H1 (cell line): ENCODE measurements around the gene TRIM7. TPM values are rescaled to one million over a fixed set of nuclear protein-coding genes. Genes with fewer than 3 reads are reported as not detected.
A peak's percentile ranks its signal among the peaks of the same experiment; 100 is the strongest.

Source experiments
- CTCF ChIA-PET: fragments of 300-600 bp; sonication (Branson Sonifier 250); formaldehyde crosslinking; loops from one replicate; lab custom pipeline; 2021; ENCODE audit not compliant: partially characterized antibody; lab: Charles Lee
- POLR2A ChIA-PET: fragments of 300-600 bp; sonication (Branson Sonifier 250); formaldehyde crosslinking; loops from one replicate; lab custom pipeline; 2021; ENCODE audit warnings: inconsistent platforms; ENCODE audit not compliant: partially characterized antibody; lab: Charles Lee
- DNase-seq, 2 experiments: peaks; one replicate each; pipeline versions ENCODE4 v3.0.0 to v3.0.0-alpha.2; 2010 to 2022; ENCODE audit warnings: low spot score in 2 of 2, low read depth in 1 of 2, mixed read lengths in 1 of 2
- FAIRE-seq: peaks from 2 replicates; lab custom pipeline; 2011; peaks lifted over from hg19 to GRCh38; lab: Jason Lieb, UNC
- H2AFZ ChIP-seq: 2 replicates; pipeline ENCODE4 v1.8.1; 2012; ENCODE audit warnings: low read length, inconsistent platforms
- H2AK5ac ChIP-seq: 2 replicates; pipeline ENCODE4 v1.6.1; 2013; ENCODE audit warnings: low read depth, low read length
- H2BK120ac ChIP-seq: replicated peaks from 2 replicates; pipeline ENCODE3; 2013; ENCODE audit warnings: low read depth, low read length, inconsistent platforms
- H2BK12ac ChIP-seq: 2 replicates; pipeline ENCODE4 v1.6.1; 2013; ENCODE audit warnings: low read depth, low read length
- H2BK15ac ChIP-seq: 2 replicates; pipeline ENCODE4 v1.6.1; 2013; ENCODE audit warnings: low read length
- H2BK20ac ChIP-seq: 2 replicates; pipeline ENCODE4 v1.6.1; 2013; ENCODE audit warnings: low read length
- H2BK5ac ChIP-seq: 2 replicates; pipeline ENCODE4 v1.6.1; 2013; ENCODE audit warnings: low read depth, low read length
- H3K14ac ChIP-seq: 2 replicates; pipeline ENCODE4 v1.6.1; 2013; ENCODE audit warnings: inconsistent platforms; ENCODE audit not compliant: insufficient read length
- H3K18ac ChIP-seq: 2 replicates; pipeline ENCODE4 v1.6.1; 2013; ENCODE audit warnings: low read length; ENCODE audit errors: extremely low read depth
- H3K23ac ChIP-seq: 2 replicates; pipeline ENCODE4 v1.6.1; 2013; ENCODE audit warnings: inconsistent platforms; ENCODE audit not compliant: insufficient read length
- H3K23me2 ChIP-seq: 2 replicates; pipeline ENCODE4 v1.6.1; 2013; ENCODE audit warnings: low read depth, low read length
- H3K27ac ChIP-seq: 2 replicates; pipeline ENCODE4 v1.6.1; 2011; ENCODE audit warnings: low read depth, low read length, inconsistent platforms
- H3K27me3 ChIP-seq, 4 experiments: replicated peaks in 1 of 4; 1 replicate in 1 of 4; 2 replicates in 3 of 4; pipeline versions ENCODE4 v1.6.1 to v1.8.1; 2011 to 2013; ENCODE audit warnings: low read length in 3 of 4, mild to moderate bottlenecking in 3 of 4, inconsistent platforms in 2 of 4, mixed read lengths in 2 of 4, moderate library complexity in 1 of 4; ENCODE audit not compliant: control insufficient read depth in 3 of 4, insufficient read depth in 3 of 4; ENCODE audit errors: extremely low read depth in 1 of 4
- H3K36me3 ChIP-seq, 4 experiments: 2 replicates each; pipeline versions ENCODE4 v1.6.1 to v1.8.1; 2011 to 2013; ENCODE audit warnings: mild to moderate bottlenecking in 4 of 4, low read length in 3 of 4, moderate library complexity in 2 of 4, control low read depth in 1 of 4, inconsistent platforms in 1 of 4; ENCODE audit not compliant: insufficient read depth in 4 of 4, control insufficient read depth in 2 of 4
- H3K4ac ChIP-seq: replicated peaks from 2 replicates; pipeline ENCODE3; 2013; ENCODE audit warnings: low read length, low read depth, mixed read lengths, inconsistent platforms; ENCODE audit not compliant: insufficient read length
- H3K4me1 ChIP-seq, 4 experiments: replicated peaks in 1 of 4; 1 replicate in 1 of 4; 2 replicates in 3 of 4; pipeline versions ENCODE4 v1.6.1 to v1.8.1; 2011 to 2013; ENCODE audit warnings: low read length in 3 of 4, inconsistent platforms in 2 of 4, mixed read lengths in 1 of 4; ENCODE audit not compliant: insufficient read depth in 4 of 4, control insufficient read depth in 3 of 4
- H3K4me2 ChIP-seq, 2 experiments: 2 replicates each; pipeline versions ENCODE4 v1.6.1 to v1.8.1; 2011 to 2013; ENCODE audit warnings: low read depth in 2 of 2, low read length in 2 of 2, control low read depth in 1 of 2, inconsistent platforms in 1 of 2, mild to moderate bottlenecking in 1 of 2; ENCODE audit not compliant: insufficient read depth in 1 of 2
- H3K4me3 ChIP-seq, 4 experiments: fragments of 200-600, 300-600 bp in 1 of 4; sonication (generic), shearing (Covaris generic), sonication (Bioruptor Twin) in 1 of 4; 2 replicates each; pipeline versions ENCODE4 v1.5.1 to v1.8.1; 2011 to 2016; ENCODE audit warnings: low read length in 4 of 4, low read depth in 3 of 4, control low read depth in 2 of 4, inconsistent platforms in 2 of 4, mild to moderate bottlenecking in 2 of 4, mixed read lengths in 1 of 4, moderate library complexity in 1 of 4; ENCODE audit not compliant: insufficient read depth in 2 of 4; ENCODE audit errors: extremely low read depth in 1 of 4
- H3K56ac ChIP-seq: replicated peaks from 2 replicates; pipeline ENCODE3; 2013; ENCODE audit warnings: low read depth, mild to moderate bottlenecking, mixed read lengths, low read length, inconsistent platforms; ENCODE audit not compliant: insufficient read length
- H3K79me1 ChIP-seq: 2 replicates; pipeline ENCODE4 v1.6.1; 2013; ENCODE audit warnings: low read depth, low read length, control low read depth
- H3K79me2 ChIP-seq, 2 experiments: 2 replicates each; pipeline versions ENCODE4 v1.6.1 to v1.8.1; 2012 to 2013; ENCODE audit warnings: low read length in 2 of 2, mild to moderate bottlenecking in 2 of 2, inconsistent platforms in 1 of 2; ENCODE audit not compliant: insufficient read depth in 2 of 2, control insufficient read depth in 1 of 2
- H3K9ac ChIP-seq, 4 experiments: replicated peaks in 1 of 4; 1 replicate in 1 of 4; 2 replicates in 3 of 4; pipeline versions ENCODE4 v1.6.1 to v1.8.1; 2011 to 2013; ENCODE audit warnings: low read depth in 3 of 4, low read length in 3 of 4, control low read depth in 2 of 4, mild to moderate bottlenecking in 2 of 4, moderate library complexity in 2 of 4, inconsistent platforms in 1 of 4; ENCODE audit errors: extremely low read depth in 1 of 4
- H3K9me3 ChIP-seq, 2 experiments: 2 replicates each; pipeline versions ENCODE4 v1.6.1 to v1.8.1; 2012 to 2013; ENCODE audit warnings: mild to moderate bottlenecking in 2 of 2, moderate library complexity in 2 of 2, control low read depth in 1 of 2, inconsistent platforms in 1 of 2, low read depth in 1 of 2, low read length in 1 of 2, mixed read lengths in 1 of 2; ENCODE audit not compliant: insufficient read depth in 2 of 2
- H4K20me1 ChIP-seq, 2 experiments: replicated peaks in 1 of 2; 2 replicates each; pipeline versions ENCODE3 to v1.8.1; 2011 to 2013; ENCODE audit warnings: inconsistent platforms in 2 of 2, low read length in 2 of 2, mild to moderate bottlenecking in 1 of 2; ENCODE audit not compliant: insufficient read depth in 2 of 2, control insufficient read depth in 1 of 2
- H4K5ac ChIP-seq: 2 replicates; pipeline ENCODE4 v1.6.1; 2013; ENCODE audit warnings: low read length, low read depth, mixed read lengths, inconsistent platforms; ENCODE audit not compliant: insufficient read length
- H4K8ac ChIP-seq: 2 replicates; pipeline ENCODE4 v1.8.0; 2013; ENCODE audit warnings: mild to moderate bottlenecking, moderate library complexity, low read length, inconsistent platforms; ENCODE audit not compliant: insufficient read depth; ENCODE audit errors: extremely low read depth
- H4K91ac ChIP-seq: replicated peaks from 2 replicates; pipeline ENCODE3; 2013; ENCODE audit warnings: low read length, mixed read lengths, inconsistent platforms; ENCODE audit not compliant: insufficient read length
- CREB1 ChIP-seq: IDR thresholded peaks from 2 replicates; pipeline ENCODE4 v1.6.1; 2012; ENCODE audit warnings: inconsistent platforms
- MAFK ChIP-seq: IDR thresholded peaks from 2 replicates; pipeline ENCODE4 v1.6.1; 2012; ENCODE audit warnings: low read depth, mild to moderate bottlenecking, improper control_type of control experiment, low read length
- WGBS, 2 experiments: shearing (Covaris generic) in 1 of 2; methylation state at CpG; one replicate each; pipeline versions ENCODE4 v1.1.6 to v1.1.7; 2013 to 2015; ENCODE audit warnings: low lambda C conversion rate in 2 of 2, mixed read lengths in 2 of 2, inconsistent platforms in 1 of 2, low coverage in 1 of 2, missing lambda C conversion rate in 1 of 2; ENCODE audit not compliant: insufficient replicate concordance in 2 of 2, insufficient coverage in 1 of 2, insufficient read length in 1 of 2; ENCODE audit errors: extremely low coverage in 1 of 2, missing lambda C conversion rate in 1 of 2; 5-methylcytosine and 5-hydroxymethylcytosine counted together
- polyA plus RNA-seq, 7 experiments: library from polyadenylated mRNA; depleted of rRNA in 3 of 7; stranded (reverse) in 5 of 7; unstranded in 2 of 7; fragments of >200 nt in 5 of 7; fragments of 200-250 nt in 2 of 7; gene quantifications; 1 replicate in 5 of 7; 2 replicates in 1 of 7; 4 replicates in 1 of 7; pipeline versions ENCODE4 v1.2.1 to v1.2.3, GENCODE V29; 2011 to 2013; ENCODE audit warnings: missing spikeins in 2 of 7, mixed read lengths in 2 of 7
- total RNA-seq: library from RNA; stranded (reverse); fragmentation: NEBNext Ultra II Directional; extraction: Animal tissue kit (Norgen Biotek cat#: 25700); gene quantifications from 2 replicates; pipeline ENCODE4 v1.2.1, GENCODE V29; 2021

Gene TRIM7
- total and polyA plus RNA-seq, 2 of the 8 experiments (the other 6 are each of a cell fraction or from before 2014, with no cell fraction given) = 0.36 to 0.47 TPM

GRCh38 chr5:181168595-181169118 is 36.3 kb downstream of the TRIM7 start:
- no peaks in the 10 kb centered on the region for H3K79me2 ChIP-seq
- no peak overlapping the region for H3K56ac ChIP-seq
- peaks cover 0 to 3% (median 0%) of the 10 kb centered on the region in 4 experiments; a peak in 3 of 7 replicates for H3K4me1 ChIP-seq
- H2BK5ac ChIP-seq = no peak overlapping the region; the same call in 1 of the 2 replicates
- FAIRE-seq = no peak
- DNase-seq = no peak
- no peak overlapping the region for H2BK120ac ChIP-seq
- no peaks in the 10 kb centered on the region for H3K36me3 ChIP-seq
- no peaks in the 10 kb centered on the region for H3K79me1 ChIP-seq
- peak overlapping the region; percentile 92; the same call in 1 of the 2 replicates for H2BK15ac ChIP-seq
- peaks cover 6 to 35% (median 25%) of the 10 kb centered on the region in 4 experiments; a peak in 6 of 7 replicates for H3K27me3 ChIP-seq
- ChIA-PET CTCF (interaction anchor here (0.6 to 2.1 kb wide), 22 partner anchors 8 to 469 kb away, joined by 3 to 26 read pairs (median 4); no protein-coding TSS in a partner anchor), POLR2A (interaction anchor here (0.9 to 1.8 kb wide), 4 partner anchors 16 to 55 kb away, joined by 4 to 6 read pairs (median 5); partner anchors contain the start of gene TRIM41)
- peak overlapping the region; percentile 93; the same call in 1 of the 2 replicates for H2AFZ ChIP-seq
- no peaks in the 10 kb centered on the region for H4K20me1 ChIP-seq
- H3K9me3 ChIP-seq = no peaks in the 10 kb centered on the region
- H3K18ac ChIP-seq = no peak overlapping the region
- peak overlapping the region in 1 of 4 experiments; percentile 22; a peak in 1 of 7 replicates for H3K9ac ChIP-seq
- H3K23ac ChIP-seq = no peak overlapping the region
- H3K4me2 ChIP-seq = peak overlapping the region; percentile 71 to 95
- no peak overlapping the region for H2AK5ac ChIP-seq
- H2BK12ac ChIP-seq = no peak overlapping the region
- H3K14ac ChIP-seq = no peak overlapping the region
- H3K23me2 ChIP-seq = peaks cover 21% of the 10 kb centered on the region
- H4K5ac ChIP-seq = no peak overlapping the region
- no peak overlapping the region for H4K91ac ChIP-seq
- no peak for TF ChIP-seq MAFK
- TF ChIP-seq CREB1 = 0 out of 2 replicates have a peak, but pooled peaks have one; percentile 15
- no peak overlapping the region for H3K27ac ChIP-seq
- H2BK20ac ChIP-seq = peak overlapping the region; percentile 86; the same call in 1 of the 2 replicates
- H3K4ac ChIP-seq = no peak overlapping the region
- no peak overlapping the region for H4K8ac ChIP-seq
- peak overlapping the region; percentile 47 to 73 (median 61) for H3K4me3 ChIP-seq
- 21% methylated on average over 14 of the region's 14 CpGs; no CpG with 5 or more reads in 1 of the 2 experiments for WGBS, 2 experiments
